GM23338 (cell line): Measurements from ENCODE around the gene PRODH2. TPM values are rescaled to one million over a fixed set of nuclear protein-coding genes. Genes with fewer than 3 reads are reported as not detected.

ENCODE experiments used
- ATAC-seq: fragments of 200-7000 bp; cut with Tn5 transposase; 3 replicates; pipeline ENCODE4 v1.9.1; 2020
- DNase-seq: peaks from one replicate; pipeline ENCODE4 v3.0.0-alpha.2; 2015; ENCODE audit warnings: low spot score
- H2AFZ ChIP-seq: fragments of 200-600 bp; sonication (generic); 2 replicates; pipeline ENCODE4 v1.8.0; 2016; ENCODE audit warnings: antibody characterized with exemption, mild to moderate bottlenecking, moderate library complexity
- H3F3A ChIP-seq: fragments of 200-600 bp; sonication (generic); replicated peaks from 2 replicates; pipeline ENCODE4 v1.8.0; 2017; ENCODE audit warnings: antibody characterized with exemption, mixed run types, low read depth
- H3K27ac ChIP-seq: fragments of 200-600 bp; sonication (generic); 2 replicates; pipeline ENCODE4 v1.6.1; 2016; ENCODE audit warnings: low read depth
- H3K27me3 ChIP-seq: fragments of 200-600 bp; sonication (generic); 2 replicates; pipeline ENCODE4 v1.8.0; 2016; ENCODE audit warnings: mild to moderate bottlenecking, mixed run types, moderate library complexity; ENCODE audit not compliant: insufficient read depth
- H3K36me3 ChIP-seq: fragments of 200-600 bp; sonication (generic); 2 replicates; pipeline ENCODE4 v1.8.0; 2016; ENCODE audit warnings: mild to moderate bottlenecking; ENCODE audit not compliant: insufficient read depth
- H3K4me1 ChIP-seq: fragments of 200-600 bp; sonication (generic); 2 replicates; pipeline ENCODE4 v1.8.0; 2016; ENCODE audit warnings: mild to moderate bottlenecking, moderate library complexity; ENCODE audit not compliant: insufficient read depth
- H3K4me2 ChIP-seq: fragments of 200-600 bp; sonication (generic); 2 replicates; pipeline ENCODE4 v1.7.1; 2017; ENCODE audit warnings: mixed run types
- H3K4me3 ChIP-seq: fragments of 200-600 bp; sonication (generic); 2 replicates; pipeline ENCODE4 v1.6.1; 2016; ENCODE audit warnings: mixed run types
- H3K79me2 ChIP-seq: fragments of 200-600 bp; sonication (generic); replicated peaks from 2 replicates; pipeline ENCODE4 v1.8.0; 2017; ENCODE audit warnings: mild to moderate bottlenecking; ENCODE audit not compliant: insufficient read depth
- H3K9me2 ChIP-seq: fragments of 200-600 bp; sonication (generic); 2 replicates; pipeline ENCODE4 v1.8.0; 2017; ENCODE audit not compliant: insufficient read depth
- H4K20me1 ChIP-seq: fragments of 200-600 bp; sonication (generic); replicated peaks from 2 replicates; pipeline ENCODE4 v1.8.0; 2017; ENCODE audit warnings: mild to moderate bottlenecking; ENCODE audit not compliant: insufficient read depth
- H3K27ac Mint-ChIP-seq: 2 replicates; pipeline ENCODE4 v1.8.0; 2020; ENCODE audit warnings: inconsistent platforms, mild to moderate bottlenecking, moderate library complexity, mixed read lengths
- H3K27me3 Mint-ChIP-seq: 3 replicates; pipeline ENCODE4 v1.8.0; 2022; ENCODE audit warnings: low read depth, mild to moderate bottlenecking, moderate library complexity, mixed read lengths, inconsistent platforms; ENCODE audit not compliant: insufficient read depth, poor library complexity
- H3K36me3 Mint-ChIP-seq: 3 replicates; pipeline ENCODE4 v1.8.0; 2021; ENCODE audit warnings: low read depth, mild to moderate bottlenecking, inconsistent platforms, moderate library complexity, mixed read lengths
- H3K4me1 Mint-ChIP-seq: 3 replicates; pipeline ENCODE4 v1.8.0; 2020; ENCODE audit warnings: mild to moderate bottlenecking, inconsistent platforms, mixed read lengths
- H3K4me3 Mint-ChIP-seq: 3 replicates; pipeline ENCODE4 v1.8.0; 2021; ENCODE audit warnings: moderate library complexity, mild to moderate bottlenecking, inconsistent platforms, mixed read lengths
- H3K9me3 Mint-ChIP-seq: 3 replicates; pipeline ENCODE4 v1.8.0; 2020; ENCODE audit warnings: moderate library complexity, mild to moderate bottlenecking, inconsistent platforms, mixed read lengths
- CREB1 ChIP-seq: fragments of 250-450 bp; sonication (Bioruptor Pico); IDR thresholded peaks from 2 replicates; pipeline ENCODE4 v1.5.0; 2020; ENCODE audit warnings: low read depth, mild to moderate bottlenecking, moderate library complexity
- EZH2 ChIP-seq: fragments of 200-600 bp; sonication (generic); IDR thresholded peaks from one replicate; pipeline ENCODE4 v1.8.0; 2017; ENCODE audit warnings: antibody characterized with exemption, mild to moderate bottlenecking, low read depth; ENCODE audit not compliant: unreplicated experiment
- JUNB ChIP-seq: IDR thresholded peaks from one replicate; pipeline ENCODE4 v1.6.1; 2016; ENCODE audit warnings: antibody characterized with exemption; ENCODE audit not compliant: unreplicated experiment
- REST ChIP-seq: IDR thresholded peaks from one replicate; pipeline ENCODE4 v1.6.1; 2018; ENCODE audit warnings: antibody characterized with exemption; ENCODE audit not compliant: unreplicated experiment
- ZNF114 ChIP-seq: fragments of 250-450 bp; sonication (Bioruptor Pico); IDR thresholded peaks from 2 replicates; pipeline ENCODE4 v1.5.0; 2020; ENCODE audit warnings: mild to moderate bottlenecking, moderate library complexity
- ZNF331 ChIP-seq: fragments of 250-450 bp; sonication (Bioruptor Pico); IDR thresholded peaks from 2 replicates; pipeline ENCODE4 v1.5.0; 2020; ENCODE audit warnings: low read depth, mild to moderate bottlenecking, moderate library complexity
- polyA plus RNA-seq: library from polyadenylated mRNA; unstranded; fragments of >200 nt; fragmentation: Nextera tagmentation; extraction: Ambion mirVana; gene quantifications from 2 replicates; pipeline ENCODE4 v1.2.1, GENCODE V29; 2016
- total RNA-seq: library from RNA; depleted of rRNA; stranded (reverse); fragments of >200 nt; shearing (Covaris generic); gene quantifications from 2 replicates; pipeline ENCODE4 v1.2.3, GENCODE V29; 2014
- TF ChIP-seq, protein P1 (sequence below): fragments of 250-450 bp; sonication (Bioruptor Pico); IDR thresholded peaks from 2 replicates; pipeline ENCODE4 v1.5.0; 2020; ENCODE audit warnings: mild to moderate bottlenecking, moderate library complexity

The PRODH2 gene
- total and polyA plus RNA-seq, 2 experiments from 2014 or later, result not detected

DNA sequence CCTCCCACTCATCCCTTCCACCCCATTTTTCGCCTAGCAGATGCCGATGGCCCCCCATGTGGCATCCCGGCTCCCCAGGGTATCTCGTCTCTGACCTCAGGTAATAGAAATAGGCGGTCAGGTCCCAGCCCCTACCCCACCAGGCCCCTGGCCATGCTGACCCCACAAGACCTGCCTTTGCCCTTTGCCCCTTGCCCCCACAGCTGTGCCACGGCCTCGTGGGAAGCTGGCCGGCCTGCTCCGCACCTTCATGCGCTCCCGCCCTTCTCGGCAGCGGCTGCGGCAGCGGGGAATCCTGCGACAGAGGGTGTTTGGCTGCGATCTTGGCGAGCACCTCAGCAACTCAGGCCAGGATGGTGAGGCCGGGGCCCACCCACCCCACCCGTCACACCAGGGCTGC lies 31.9 kb downstream of the PRODH2 start (continued):
- no peak for TF ChIP-seq REST
- TF ChIP-seq CREB1 (CRISPR knock-in tag), result no peak

- Mint-ChIP-seq H3K27me3 (peaks cover 29% of the 10 kb centered on the region), H3K27ac (no peak overlapping the region), H3K4me1 (peaks cover 43% of the 10 kb centered on the region), H3K4me3 (no peak overlapping the region), H3K36me3 (peaks cover 6% of the 10 kb centered on the region; the same call in 1 of the 3 replicates), H3K9me3 (no peaks in the 10 kb centered on the region; the same call in 2 of the 3 replicates)
- Histone ChIP-seq H4K20me1 (no peaks in the 10 kb centered on the region), H3K9me2 (no peaks in the 10 kb centered on the region), H3K27ac (no peak overlapping the region), H3K4me2 (no peak overlapping the region), H3K36me3 (no peaks in the 10 kb centered on the region), H3K27me3 (peaks cover 11% of the 10 kb centered on the region), H3F3A (0 out of 2 replicates have a peak, but pooled peaks cover 3% of the 10 kb centered on the region), H3K4me1 (peaks cover 26% of the 10 kb centered on the region), H3K4me3 (no peak overlapping the region), H3K79me2 (no peaks in the 10 kb centered on the region), H2AFZ (no peak overlapping the region)
- DNase-seq, result no peak
- ATAC-seq, result no peak
- no peak for TF ChIP-seq ZNF331
- no peak for TF ChIP-seq EZH2
- TF ChIP-seq JUNB, result no peak
- TF ChIP-seq, protein P1, sequence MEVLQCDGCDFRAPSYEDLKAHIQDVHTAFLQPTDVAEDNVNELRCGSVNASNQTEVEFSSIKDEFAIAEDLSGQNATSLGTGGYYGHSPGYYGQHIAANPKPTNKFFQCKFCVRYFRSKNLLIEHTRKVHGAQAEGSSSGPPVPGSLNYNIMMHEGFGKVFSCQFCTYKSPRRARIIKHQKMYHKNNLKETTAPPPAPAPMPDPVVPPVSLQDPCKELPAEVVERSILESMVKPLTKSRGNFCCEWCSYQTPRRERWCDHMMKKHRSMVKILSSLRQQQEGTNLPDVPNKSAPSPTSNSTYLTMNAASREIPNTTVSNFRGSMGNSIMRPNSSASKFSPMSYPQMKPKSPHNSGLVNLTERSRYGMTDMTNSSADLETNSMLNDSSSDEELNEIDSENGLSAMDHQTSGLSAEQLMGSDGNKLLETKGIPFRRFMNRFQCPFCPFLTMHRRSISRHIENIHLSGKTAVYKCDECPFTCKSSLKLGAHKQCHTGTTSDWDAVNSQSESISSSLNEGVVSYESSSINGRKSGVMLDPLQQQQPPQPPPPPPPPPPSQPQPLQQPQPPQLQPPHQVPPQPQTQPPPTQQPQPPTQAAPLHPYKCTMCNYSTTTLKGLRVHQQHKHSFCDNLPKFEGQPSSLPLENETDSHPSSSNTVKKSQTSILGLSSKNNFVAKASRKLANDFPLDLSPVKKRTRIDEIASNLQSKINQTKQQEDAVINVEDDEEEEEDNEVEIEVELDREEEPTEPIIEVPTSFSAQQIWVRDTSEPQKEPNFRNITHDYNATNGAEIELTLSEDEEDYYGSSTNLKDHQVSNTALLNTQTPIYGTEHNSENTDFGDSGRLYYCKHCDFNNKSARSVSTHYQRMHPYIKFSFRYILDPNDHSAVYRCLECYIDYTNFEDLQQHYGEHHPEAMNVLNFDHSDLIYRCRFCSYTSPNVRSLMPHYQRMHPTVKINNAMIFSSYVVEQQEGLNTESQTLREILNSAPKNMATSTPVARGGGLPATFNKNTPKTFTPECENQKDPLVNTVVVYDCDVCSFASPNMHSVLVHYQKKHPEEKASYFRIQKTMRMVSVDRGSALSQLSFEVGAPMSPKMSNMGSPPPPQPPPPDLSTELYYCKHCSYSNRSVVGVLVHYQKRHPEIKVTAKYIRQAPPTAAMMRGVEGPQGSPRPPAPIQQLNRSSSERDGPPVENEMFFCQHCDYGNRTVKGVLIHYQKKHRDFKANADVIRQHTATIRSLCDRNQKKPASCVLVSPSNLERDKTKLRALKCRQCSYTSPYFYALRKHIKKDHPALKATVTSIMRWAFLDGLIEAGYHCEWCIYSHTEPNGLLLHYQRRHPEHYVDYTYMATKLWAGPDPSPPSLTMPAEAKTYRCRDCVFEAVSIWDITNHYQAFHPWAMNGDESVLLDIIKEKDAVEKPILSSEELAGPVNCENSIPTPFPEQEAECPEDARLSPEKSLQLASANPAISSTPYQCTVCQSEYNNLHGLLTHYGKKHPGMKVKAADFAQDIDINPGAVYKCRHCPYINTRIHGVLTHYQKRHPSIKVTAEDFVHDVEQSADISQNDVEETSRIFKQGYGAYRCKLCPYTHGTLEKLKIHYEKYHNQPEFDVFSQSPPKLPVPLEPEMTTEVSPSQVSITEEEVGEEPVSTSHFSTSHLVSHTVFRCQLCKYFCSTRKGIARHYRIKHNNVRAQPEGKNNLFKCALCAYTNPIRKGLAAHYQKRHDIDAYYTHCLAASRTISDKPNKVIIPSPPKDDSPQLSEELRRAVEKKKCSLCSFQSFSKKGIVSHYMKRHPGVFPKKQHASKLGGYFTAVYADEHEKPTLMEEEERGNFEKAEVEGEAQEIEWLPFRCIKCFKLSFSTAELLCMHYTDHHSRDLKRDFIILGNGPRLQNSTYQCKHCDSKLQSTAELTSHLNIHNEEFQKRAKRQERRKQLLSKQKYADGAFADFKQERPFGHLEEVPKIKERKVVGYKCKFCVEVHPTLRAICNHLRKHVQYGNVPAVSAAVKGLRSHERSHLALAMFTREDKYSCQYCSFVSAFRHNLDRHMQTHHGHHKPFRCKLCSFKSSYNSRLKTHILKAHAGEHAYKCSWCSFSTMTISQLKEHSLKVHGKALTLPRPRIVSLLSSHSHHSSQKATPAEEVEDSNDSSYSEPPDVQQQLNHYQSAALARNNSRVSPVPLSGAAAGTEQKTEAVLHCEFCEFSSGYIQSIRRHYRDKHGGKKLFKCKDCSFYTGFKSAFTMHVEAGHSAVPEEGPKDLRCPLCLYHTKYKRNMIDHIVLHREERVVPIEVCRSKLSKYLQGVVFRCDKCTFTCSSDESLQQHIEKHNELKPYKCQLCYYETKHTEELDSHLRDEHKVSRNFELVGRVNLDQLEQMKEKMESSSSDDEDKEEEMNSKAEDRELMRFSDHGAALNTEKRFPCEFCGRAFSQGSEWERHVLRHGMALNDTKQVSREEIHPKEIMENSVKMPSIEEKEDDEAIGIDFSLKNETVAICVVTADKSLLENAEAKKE (CRISPR knock-in tag), result no peak
- no peak for TF ChIP-seq REST
- no peak for TF ChIP-seq ZNF114
Observed at GRCh38 chr19:35780058-35780457, 32.6 kb downstream of the PRODH2 start.
